H1 (cell line): ENCODE data around the gene BSN. TPM values are rescaled to one million over a fixed set of nuclear protein-coding genes. Genes with fewer than 3 reads are reported as not detected.

Experiments used
- GABPA ChIP-seq: IDR thresholded peaks from 2 replicates; pipeline ENCODE4 v1.6.1; 2011; ENCODE audit warnings: mild to moderate bottlenecking, low read length, moderate library complexity, borderline replicate concordance; ENCODE audit not compliant: insufficient read depth
- GTF2F1 ChIP-seq: IDR thresholded peaks from 2 replicates; pipeline ENCODE4 v1.6.1; 2012; ENCODE audit warnings: low read depth, low read length, improper control_type of control experiment, borderline replicate concordance
- RXRA ChIP-seq: IDR thresholded peaks from 2 replicates; pipeline ENCODE4 v1.6.1; 2011; ENCODE audit warnings: low read depth, mild to moderate bottlenecking, low read length, moderate library complexity; ENCODE audit not compliant: insufficient read depth
- SRF ChIP-seq: IDR thresholded peaks from 2 replicates; pipeline ENCODE4 v1.6.1; 2011; ENCODE audit warnings: mild to moderate bottlenecking, low read depth, low read length, moderate library complexity
- SUZ12 ChIP-seq: fragments of 200-600 bp; sonication (generic); IDR thresholded peaks from 2 replicates; pipeline ENCODE4 v1.6.1; 2012; ENCODE audit warnings: mild to moderate bottlenecking, inconsistent platforms, low read length, moderate library complexity, mixed read lengths
- polyA plus RNA-seq, 7 experiments: library from polyadenylated mRNA; depleted of rRNA in 3 of 7; stranded (reverse) in 5 of 7; unstranded in 2 of 7; fragments of >200 nt in 5 of 7; fragments of 200-250 nt in 2 of 7; gene quantifications; 1 replicate in 5 of 7; 2 replicates in 1 of 7; 4 replicates in 1 of 7; pipeline versions ENCODE4 v1.2.1 to v1.2.3, GENCODE V29; 2011 to 2013; ENCODE audit warnings: missing spikeins in 2 of 7, mixed read lengths in 2 of 7
- total RNA-seq: library from RNA; stranded (reverse); fragmentation: NEBNext Ultra II Directional; extraction: Animal tissue kit (Norgen Biotek cat#: 25700); gene quantifications from 2 replicates; pipeline ENCODE4 v1.2.1, GENCODE V29; 2021

BSN gene
- total and polyA plus RNA-seq, 2 of the 8 experiments (the other 6 are each of a cell fraction or from before 2014, with no cell fraction given), result 0.60 to 3.0 TPM

DNA sequence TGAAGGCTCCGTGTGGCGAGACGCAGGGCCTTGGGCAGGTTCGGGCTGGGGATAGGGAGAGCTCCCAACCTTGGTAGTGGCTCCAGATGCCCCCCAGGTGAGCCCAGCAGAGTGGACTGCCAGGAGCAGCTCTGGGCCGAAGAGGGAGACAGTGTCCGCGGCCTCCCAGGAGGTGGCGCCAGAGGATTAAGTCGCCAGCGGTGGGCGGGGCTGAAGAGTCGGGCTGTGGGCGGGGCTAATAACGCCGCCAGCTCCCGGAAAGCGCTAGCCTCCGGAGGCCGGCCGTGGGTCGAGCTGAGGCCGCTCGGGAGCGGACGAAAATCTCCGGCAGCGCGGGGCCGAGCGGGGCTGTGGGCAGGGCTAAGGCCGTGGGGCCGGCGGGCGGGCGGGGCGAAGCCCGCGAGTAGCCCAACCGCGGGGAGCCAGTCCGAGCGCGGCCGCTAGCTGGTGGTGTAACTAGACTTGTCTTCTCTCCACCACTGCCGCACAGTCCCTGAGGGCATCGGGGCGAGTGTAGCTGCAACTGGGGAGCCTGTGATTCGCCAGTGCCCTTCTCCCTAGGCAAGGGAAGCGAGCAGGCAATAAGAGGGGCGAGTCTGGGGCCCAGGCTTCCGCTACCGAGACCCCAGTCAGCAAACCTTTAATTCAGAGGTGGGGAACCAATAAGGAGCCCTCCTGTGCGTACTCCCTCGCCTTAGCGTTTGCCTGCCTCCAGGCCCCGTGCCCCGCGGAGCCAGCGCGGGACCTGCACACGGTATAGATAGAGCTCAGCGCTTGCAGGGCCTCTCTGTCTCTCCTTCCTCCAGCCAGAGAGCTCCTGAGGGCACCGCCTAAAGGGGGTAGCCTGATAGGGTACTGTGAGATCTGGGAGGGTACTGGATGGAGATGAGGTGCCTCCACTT is 14.4 kb upstream of the BSN start (continued):
- TF ChIP-seq GTF2F1 (no peak), RXRA (no peak), SRF (no peak), SUZ12 (no peak), GABPA (no peak)
- TF ChIP-seq, all 59 proteins: peak for 15
